Measurements from ENCODE around the gene HES4. TPM values are rescaled to one million over a fixed set of nuclear protein-coding genes. Genes with fewer than 3 reads are reported as not detected.
A peak's percentile ranks its signal among the peaks of the same experiment; 100 is the strongest.

HES4 gene
- total and polyA plus RNA-seq, 4 donors, result 13.5 to 47.9 (median 27.1) TPM

GRCh38 chr1:1026599-1027413 lies 26.9 kb upstream of the HES4 start:
- no peaks in the 10 kb centered on the region for H3K9me3 ChIP-seq (ENCODE audit: control insufficient read depth in 4 of 4, insufficient read depth in 3 of 4, low read length in 3 of 4)
- H3K9ac ChIP-seq (ENCODE audit: insufficient read depth in 1 of 2, low read length in 2 of 2), result no peak overlapping the region
- ATAC-seq (ENCODE audit: insufficient read depth, low FRiP score) (no peak), DNase-seq (peak in 2 of 3 donors; percentile 31 to 49)
- no peak overlapping the region for H3K27ac ChIP-seq (ENCODE audit: low read depth in 1 of 2, low read length in 1 of 2)
- no peaks in the 10 kb centered on the region for H3K27me3 ChIP-seq (ENCODE audit: control insufficient read depth in 3 of 3, insufficient read depth in 3 of 3, low read length in 2 of 3)
- peaks cover 0 to 1% (median 0%) of the 10 kb centered on the region in 4 donors for H3K36me3 ChIP-seq (ENCODE audit: control insufficient read depth in 4 of 4, insufficient read depth in 4 of 4, low read length in 4 of 4)
- no peak for TF ChIP-seq CTCF (IDR thresholded peaks at IDR 0.05; ENCODE audit: control extremely low read depth, extremely low read depth)
- H3K4me1 ChIP-seq (ENCODE audit: control insufficient read depth in 5 of 5, insufficient read depth in 5 of 5, low read length in 5 of 5), result peaks cover 0 to 29% (median 26%) of the 10 kb centered on the region in 5 donors
- 66 to 70% methylated on average over 21 of the region's 21 CpGs for WGBS, 2 donors
- no peak overlapping the region for H3K4me3 ChIP-seq

GRCh38 chr1:1025730-1026129 lies 25.8 kb upstream of the HES4 start:
- Histone ChIP-seq H3K9ac (ENCODE audit: insufficient read depth in 1 of 2, low read length in 2 of 2) (no peak overlapping the region), H3K4me3 (no peak overlapping the region), H3K27ac (ENCODE audit: low read depth in 1 of 2, low read length in 1 of 2) (no peak overlapping the region), H3K9me3 (ENCODE audit: control insufficient read depth in 4 of 4, insufficient read depth in 3 of 4, low read length in 3 of 4) (no peaks in the 10 kb centered on the region), H3K36me3 (ENCODE audit: control insufficient read depth in 4 of 4, insufficient read depth in 4 of 4, low read length in 4 of 4) (peaks cover 0 to 1% (median 0%) of the 10 kb centered on the region in 4 donors), H3K27me3 (ENCODE audit: control insufficient read depth in 3 of 3, insufficient read depth in 3 of 3, low read length in 2 of 3) (no peaks in the 10 kb centered on the region), H3K4me1 (ENCODE audit: control insufficient read depth in 5 of 5, insufficient read depth in 5 of 5, low read length in 5 of 5) (peaks cover 0 to 35% (median 29%) of the 10 kb centered on the region in 5 donors)
- ATAC-seq (ENCODE audit: insufficient read depth, low FRiP score), result no peak
- 78 to 79% methylated on average over 9 to 10 of the region's 10 CpGs for WGBS, 2 donors
- no peak for DNase-seq
- TF ChIP-seq CTCF (IDR thresholded peaks at IDR 0.05; ENCODE audit: control extremely low read depth, extremely low read depth), result no peak

DNA sequence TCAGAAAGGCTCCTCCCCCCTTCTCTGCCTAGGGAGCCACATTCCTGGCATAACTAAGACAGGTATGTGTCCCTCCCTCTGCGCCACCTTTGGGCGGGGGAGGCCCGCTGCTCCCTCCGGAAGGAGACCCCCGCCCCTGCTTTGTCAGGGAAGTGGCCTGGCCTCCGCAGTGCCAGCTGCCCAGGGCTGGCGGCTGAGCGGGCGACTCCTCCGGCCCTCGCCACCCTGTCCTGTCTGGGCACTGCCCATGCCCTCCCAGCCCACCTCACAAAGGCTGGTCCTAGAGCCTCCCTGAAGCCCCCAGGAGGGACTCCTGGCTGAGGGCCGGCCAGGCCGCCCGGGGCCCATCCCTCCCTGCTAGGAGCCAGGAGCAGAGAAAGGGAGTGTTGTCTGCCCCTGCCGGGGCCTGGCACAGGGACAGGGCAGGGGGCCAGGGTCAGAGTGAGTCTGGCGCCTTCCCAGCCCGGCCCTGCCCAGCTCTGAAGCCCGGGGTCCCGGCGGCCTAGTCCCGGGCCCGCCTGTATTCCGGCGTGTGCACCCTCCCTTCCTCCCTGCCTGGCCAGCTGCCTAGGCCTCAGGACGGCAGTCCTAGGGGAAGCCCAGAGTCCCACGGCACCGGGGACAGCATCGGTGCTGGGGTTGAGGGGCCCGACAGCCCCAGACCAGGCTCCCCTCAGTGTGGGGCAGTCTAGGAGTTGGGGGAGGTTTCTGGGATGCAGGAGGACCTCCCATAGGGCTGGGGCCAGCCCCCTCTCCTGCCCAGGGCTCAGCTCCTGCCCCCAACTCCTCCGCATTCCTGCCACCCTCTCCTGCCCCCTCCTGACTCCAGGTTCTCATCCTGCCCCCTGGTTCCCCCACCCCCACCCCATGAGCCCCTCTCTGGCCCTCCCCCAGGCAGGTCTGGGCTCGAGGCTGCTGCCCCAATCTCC lies 25.1 kb upstream of the HES4 start:
- DNase-seq (peak; percentile 61 to 83 (median 80)), ATAC-seq (ENCODE audit: insufficient read depth, low FRiP score) (peak; percentile 51)
- Histone ChIP-seq H3K4me1 (ENCODE audit: control insufficient read depth in 5 of 5, insufficient read depth in 5 of 5, low read length in 5 of 5) (peaks cover 0 to 35% (median 29%) of the 10 kb centered on the region in 5 donors), H3K9me3 (ENCODE audit: control insufficient read depth in 4 of 4, insufficient read depth in 3 of 4, low read length in 3 of 4) (no peaks in the 10 kb centered on the region), H3K36me3 (ENCODE audit: control insufficient read depth in 4 of 4, insufficient read depth in 4 of 4, low read length in 4 of 4) (peaks cover 0 to 1% (median 0%) of the 10 kb centered on the region in 4 donors), H3K27ac (ENCODE audit: low read depth in 1 of 2, low read length in 1 of 2) (peak overlapping the region in 1 of 2 donors; percentile 84), H3K27me3 (ENCODE audit: control insufficient read depth in 3 of 3, insufficient read depth in 3 of 3, low read length in 2 of 3) (no peaks in the 10 kb centered on the region), H3K9ac (ENCODE audit: insufficient read depth in 1 of 2, low read length in 2 of 2) (no peak overlapping the region), H3K4me3 (peak overlapping the region; percentile 2)
- TF ChIP-seq CTCF (IDR thresholded peaks at IDR 0.05; ENCODE audit: control extremely low read depth, extremely low read depth), result no peak
- WGBS, 2 donors, result 38 to 74% methylated on average over 27 to 31 of the region's 31 CpGs
